CD8-positive, alpha-beta memory T cell (primary cell): Measurements from ENCODE around the gene TMEM18. TPM values are rescaled to one million over a fixed set of nuclear protein-coding genes. Genes with fewer than 3 reads are reported as not detected.

Experiments
- CTCF ChIA-PET: fragments of 350-600 bp; sonication (Branson Sonifier 250); formaldehyde crosslinking; loops from one replicate; lab custom pipeline; 2021; ENCODE audit warnings: antibody characterized with exemption; lab: Charles Lee
- POLR2A ChIA-PET: fragments of 350-600 bp; sonication (Branson Sonifier 250); formaldehyde crosslinking; loops from one replicate; lab custom pipeline; 2021; ENCODE audit warnings: antibody characterized with exemption; lab: Charles Lee
- DNase-seq, 5 donors: peaks; one replicate each; pipeline versions ENCODE4 v3.0.0 to v3.0.0-alpha.2; 2020 to 2022; ENCODE audit warnings: mixed read lengths in 1 of 5
- H3K27ac ChIP-seq: one replicate; pipeline ENCODE4 v1.7.0; 2013; ENCODE audit warnings: low read depth, mild to moderate bottlenecking, low read length, moderate library complexity
- H3K27me3 ChIP-seq: 2 replicates; pipeline ENCODE4 v1.7.0; 2013; ENCODE audit warnings: low read length, mild to moderate bottlenecking; ENCODE audit not compliant: insufficient read depth, poor library complexity, severe bottlenecking
- H3K36me3 ChIP-seq: 2 replicates; pipeline ENCODE4 v1.7.0; 2013; ENCODE audit warnings: mild to moderate bottlenecking, low read length, moderate library complexity; ENCODE audit not compliant: insufficient read depth
- H3K4me1 ChIP-seq: 2 replicates; pipeline ENCODE4 v1.7.0; 2013; ENCODE audit warnings: mild to moderate bottlenecking, low read length, moderate library complexity; ENCODE audit not compliant: insufficient read depth
- H3K4me3 ChIP-seq: 2 replicates; pipeline ENCODE4 v1.7.0; 2013; ENCODE audit warnings: mild to moderate bottlenecking, low read length
- H3K9me3 ChIP-seq: 2 replicates; pipeline ENCODE4 v1.7.0; 2013; ENCODE audit warnings: mild to moderate bottlenecking, low read length
- H3K27ac Mint-ChIP-seq, 8 donors: one replicate each; pipeline ENCODE4 v1.8.0; 2020 to 2021; ENCODE audit warnings: mixed read lengths in 8 of 8, mild to moderate bottlenecking in 6 of 8, inconsistent platforms in 3 of 8, moderate library complexity in 3 of 8
- H3K27me3 Mint-ChIP-seq, 2 donors: one replicate each; pipeline ENCODE4 v1.8.0; 2020 to 2021; ENCODE audit warnings: mixed read lengths in 2 of 2, mild to moderate bottlenecking in 1 of 2, moderate library complexity in 1 of 2
- H3K36me3 Mint-ChIP-seq, 3 donors: one replicate each; pipeline ENCODE4 v1.8.0; 2020 to 2021; ENCODE audit warnings: mixed read lengths in 3 of 3, inconsistent platforms in 1 of 3, mild to moderate bottlenecking in 1 of 3
- H3K4me1 Mint-ChIP-seq, 3 donors: one replicate each; pipeline ENCODE4 v1.8.0; 2020 to 2021; ENCODE audit warnings: mixed read lengths in 3 of 3, inconsistent platforms in 1 of 3, mild to moderate bottlenecking in 1 of 3
- H3K4me3 Mint-ChIP-seq, 7 donors: one replicate each; pipeline ENCODE4 v1.8.0; 2020 to 2021; ENCODE audit warnings: mixed read lengths in 7 of 7, mild to moderate bottlenecking in 6 of 7, moderate library complexity in 4 of 7, inconsistent platforms in 2 of 7
- H3K9me3 Mint-ChIP-seq, 5 donors: one replicate each; pipeline ENCODE4 v1.8.0; 2020 to 2022; ENCODE audit warnings: mixed read lengths in 5 of 5, mild to moderate bottlenecking in 3 of 5, moderate library complexity in 2 of 5, inconsistent platforms in 1 of 5
- polyA plus RNA-seq: library from polyadenylated mRNA; unstranded; fragments of 300-500 nt; fragmentation: Illumina TruSeq; gene quantifications from one replicate; pipeline ENCODE4 v1.2.3, GENCODE V29; 2021
- total RNA-seq, 2 experiments: library from RNA; stranded (reverse); gene quantifications; one replicate each; pipeline ENCODE4 v1.2.3, GENCODE V29; 2021

TMEM18 gene
- total and polyA plus RNA-seq, 3 experiments from 2014 or later, result 20.7 to 23.3 (median 22.2) TPM

GRCh38 chr2:621303-622099 lies 55.7 kb downstream of the TMEM18 start:
- Mint-ChIP-seq H3K4me1 (no peaks in the 10 kb centered on the region), H3K36me3 (peaks cover 0 to 1% (median 0%) of the 10 kb centered on the region in 3 donors), H3K27ac (no peak overlapping the region), H3K9me3 (peaks cover 0 to 6% (median 2%) of the 10 kb centered on the region in 5 donors), H3K4me3 (no peak overlapping the region), H3K27me3 (peaks cover 4 to 15% of the 10 kb centered on the region in 2 donors)
- no peak overlapping the region for H3K27ac ChIP-seq
- POLR2A ChIA-PET, result no interaction called here
- CTCF ChIA-PET, result no interaction called here
- no peaks in the 10 kb centered on the region for H3K36me3 ChIP-seq
- H3K27me3 ChIP-seq, result no peaks in the 10 kb centered on the region
- H3K4me1 ChIP-seq, result no peaks in the 10 kb centered on the region
- no peak overlapping the region for H3K4me3 ChIP-seq
- no peaks in the 10 kb centered on the region for H3K9me3 ChIP-seq
- no peak for DNase-seq

- POLR2A ChIA-PET, result no interaction called here
- CTCF ChIA-PET, result no interaction called here
- peaks cover 4 to 19% of the 10 kb centered on the region in 2 donors for H3K27me3 Mint-ChIP-seq
- no peaks in the 10 kb centered on the region for H3K4me1 Mint-ChIP-seq
- H3K4me3 ChIP-seq, result no peak overlapping the region
- H3K9me3 Mint-ChIP-seq, result peaks cover 0 to 6% (median 2%) of the 10 kb centered on the region in 5 donors
- H3K9me3 ChIP-seq, result no peaks in the 10 kb centered on the region
- no peak overlapping the region for H3K27ac Mint-ChIP-seq
- H3K4me3 Mint-ChIP-seq, result no peak overlapping the region
- peaks cover 0 to 3% (median 0%) of the 10 kb centered on the region in 3 donors for H3K36me3 Mint-ChIP-seq
- DNase-seq, result no peak
- H3K27ac ChIP-seq, result no peak overlapping the region
- H3K27me3 ChIP-seq, result no peaks in the 10 kb centered on the region
- H3K36me3 ChIP-seq, result no peaks in the 10 kb centered on the region
- H3K4me1 ChIP-seq, result no peaks in the 10 kb centered on the region
These were observed 56.5 kb downstream of the TMEM18 start for GRCh38 chr2:620471-621302.

GRCh38 chr2:620004-620403 lies 57.2 kb downstream of the TMEM18 start:
- H3K27ac ChIP-seq, result no peak overlapping the region
- H3K4me1 ChIP-seq, result no peaks in the 10 kb centered on the region
- H3K27me3 Mint-ChIP-seq, result peaks cover 4 to 20% of the 10 kb centered on the region in 2 donors
- no peak overlapping the region for H3K4me3 ChIP-seq
- no peaks in the 10 kb centered on the region for H3K36me3 ChIP-seq
- CTCF ChIA-PET, result no interaction called here
- no peaks in the 10 kb centered on the region for H3K4me1 Mint-ChIP-seq
- H3K4me3 Mint-ChIP-seq, result no peak overlapping the region
- peaks cover 0 to 6% (median 2%) of the 10 kb centered on the region in 5 donors for H3K9me3 Mint-ChIP-seq
- peaks cover 0 to 3% (median 0%) of the 10 kb centered on the region in 3 donors for H3K36me3 Mint-ChIP-seq
- H3K27me3 ChIP-seq, result no peaks in the 10 kb centered on the region
- no peak overlapping the region for H3K27ac Mint-ChIP-seq
- H3K9me3 ChIP-seq, result no peaks in the 10 kb centered on the region
- POLR2A ChIA-PET, result no interaction called here
- DNase-seq, result no peak

- no peaks in the 10 kb centered on the region for H3K9me3 ChIP-seq
- Mint-ChIP-seq H3K36me3 (peaks cover 0 to 3% (median 0%) of the 10 kb centered on the region in 3 donors), H3K9me3 (peaks cover 0 to 6% (median 2%) of the 10 kb centered on the region in 5 donors), H3K27ac (no peak overlapping the region), H3K4me3 (no peak overlapping the region), H3K27me3 (peaks cover 4 to 23% of the 10 kb centered on the region in 2 donors), H3K4me1 (no peaks in the 10 kb centered on the region)
- H3K36me3 ChIP-seq, result no peaks in the 10 kb centered on the region
- H3K27ac ChIP-seq, result no peak overlapping the region
- H3K27me3 ChIP-seq, result no peaks in the 10 kb centered on the region
- CTCF ChIA-PET, result no interaction called here
- H3K4me3 ChIP-seq, result no peak overlapping the region
- POLR2A ChIA-PET, result no interaction called here
- no peak for DNase-seq
- no peaks in the 10 kb centered on the region for H3K4me1 ChIP-seq
These were observed 58.7 kb downstream of the TMEM18 start for GRCh38 chr2:618422-618990.

GRCh38 chr2:618005-618404 lies 59.2 kb downstream of the TMEM18 start:
- H3K4me1 ChIP-seq, result no peaks in the 10 kb centered on the region
- no peaks in the 10 kb centered on the region for H3K9me3 ChIP-seq
- H3K27me3 ChIP-seq, result no peaks in the 10 kb centered on the region
- H3K4me3 ChIP-seq, result no peak overlapping the region
- Mint-ChIP-seq H3K27ac (no peak overlapping the region), H3K36me3 (peaks cover 0 to 3% (median 0%) of the 10 kb centered on the region in 3 donors), H3K4me3 (no peak overlapping the region), H3K9me3 (peaks cover 0 to 6% (median 2%) of the 10 kb centered on the region in 5 donors), H3K4me1 (no peaks in the 10 kb centered on the region), H3K27me3 (peaks cover 4 to 27% of the 10 kb centered on the region in 2 donors)
- DNase-seq, result no peak
- POLR2A ChIA-PET, result no interaction called here
- no peak overlapping the region for H3K27ac ChIP-seq
- CTCF ChIA-PET, result no interaction called here
- no peaks in the 10 kb centered on the region for H3K36me3 ChIP-seq
